NCI-H2196 treated with DMSO at 0.1 percent for 48 hours (cell line): ENCODE results near the gene SLCO3A1.

Source experiments
- DNase-seq: peaks from one replicate; lab custom pipeline; 2025; ENCODE audit not compliant: unreplicated experiment; lab: John Stamatoyannopoulos, UW

Gene SLCO3A1

DNA sequence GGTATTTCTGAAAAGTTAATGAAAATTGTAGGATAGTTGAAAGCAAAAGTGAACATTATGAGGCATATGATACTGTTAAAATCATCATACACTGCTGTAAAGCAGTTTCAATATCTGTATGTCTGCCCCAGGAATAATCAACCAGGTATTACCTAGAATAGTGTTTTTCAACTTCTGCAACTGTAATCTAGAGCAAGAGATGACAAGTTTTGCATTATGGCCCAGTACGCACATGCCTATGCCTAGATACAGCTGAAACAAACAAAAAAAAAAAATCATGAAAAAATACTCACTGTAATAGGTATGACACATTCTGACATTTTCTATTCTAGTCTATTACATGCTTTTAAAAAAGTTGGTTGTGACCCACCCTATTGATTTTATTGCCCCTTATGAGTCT is 299.5 kb downstream of the SLCO3A1 start:
- no peak for DNase-seq

DNA sequence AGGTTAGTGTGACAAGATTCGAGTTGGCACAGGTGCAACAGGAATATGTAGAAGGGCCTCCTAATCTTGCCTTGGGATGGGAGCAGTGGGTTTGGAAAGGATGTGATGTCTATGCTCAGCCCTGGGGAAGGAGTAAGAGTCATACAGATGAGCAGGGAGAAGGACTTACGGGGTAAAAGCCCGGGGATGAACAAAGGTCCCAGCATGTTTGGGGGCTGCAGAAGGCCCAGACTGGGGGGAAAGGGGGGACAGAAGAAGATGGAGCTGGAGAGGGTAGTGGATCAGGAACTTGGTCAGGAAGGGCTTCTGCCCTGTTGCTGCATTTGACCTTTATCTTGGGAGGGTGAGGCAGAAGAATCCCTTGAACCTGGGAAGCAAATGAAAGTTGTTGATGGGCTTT is 300.1 kb downstream of the SLCO3A1 start:
- DNase-seq = no peak

DNA sequence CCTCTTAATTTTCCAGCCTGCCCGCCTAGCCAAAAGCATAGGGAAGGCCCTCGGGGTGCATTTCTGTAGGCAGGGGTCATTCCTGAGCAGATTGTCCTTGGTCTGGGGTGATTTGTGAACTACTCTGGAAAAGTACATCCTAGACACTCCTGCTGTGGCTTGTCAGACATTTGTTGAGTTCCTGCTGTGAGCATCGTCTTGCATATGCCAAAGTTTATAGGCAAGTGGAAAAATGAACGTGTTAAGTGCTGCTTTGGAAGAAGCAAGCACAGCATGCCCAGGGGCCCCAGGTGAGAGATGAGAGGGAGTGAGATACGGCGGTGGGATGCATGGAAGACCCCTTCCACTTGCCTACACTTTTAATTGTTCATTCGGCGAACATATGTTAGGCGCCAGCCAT is 302.4 kb downstream of the SLCO3A1 start:
- DNase-seq = no peak

DNA sequence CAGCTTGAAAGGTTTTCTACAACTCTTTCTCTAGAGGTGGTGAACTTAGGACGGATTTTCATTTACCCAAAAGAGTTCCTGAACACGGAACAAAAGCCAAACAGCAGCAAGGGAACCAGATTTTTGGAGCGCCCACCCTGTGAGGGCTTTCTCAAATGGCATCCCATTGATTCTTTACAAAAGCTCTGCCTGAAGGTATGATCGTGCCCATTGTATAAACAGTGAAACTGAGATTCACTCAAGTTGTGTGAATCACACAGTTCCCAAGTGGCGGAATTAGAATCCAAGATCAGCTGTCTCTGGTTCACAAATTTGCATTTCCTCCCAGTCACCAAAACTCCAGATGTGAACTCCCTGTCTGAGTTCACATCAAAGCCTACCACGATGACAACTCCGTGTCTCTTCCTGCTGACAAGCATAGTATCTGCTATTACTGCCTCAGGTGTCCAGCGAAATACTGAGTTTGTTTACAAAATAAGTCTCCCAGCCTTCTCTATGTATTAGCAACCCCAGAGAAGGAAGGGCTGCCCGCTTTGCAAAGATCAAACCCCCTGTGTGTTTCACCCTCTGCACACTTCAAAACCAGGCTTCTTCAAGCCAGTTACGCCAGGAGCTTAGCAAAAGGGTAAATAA is 304.3 kb downstream of the SLCO3A1 start:
- DNase-seq = no peak

DNA sequence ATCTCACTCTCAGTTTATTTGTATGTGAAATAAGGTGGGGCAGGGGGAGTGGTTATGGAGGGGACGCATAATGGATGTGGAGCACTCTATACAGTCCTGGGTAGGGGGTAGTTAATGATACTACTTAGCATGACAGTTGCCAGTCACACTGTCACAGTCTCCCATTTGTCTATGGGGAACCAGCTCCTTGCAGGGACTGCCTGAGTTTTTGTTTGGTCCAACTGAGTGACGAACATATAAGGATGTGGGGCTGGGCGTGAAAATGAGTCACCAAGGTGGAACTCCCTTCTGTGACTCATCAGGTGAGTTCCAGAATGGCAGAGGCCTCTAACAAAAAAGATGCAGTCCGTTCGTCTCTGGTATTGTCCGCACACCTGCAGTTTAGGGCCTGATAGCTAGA is 304.9 kb downstream of the SLCO3A1 start:
- DNase-seq = no peak

DNA sequence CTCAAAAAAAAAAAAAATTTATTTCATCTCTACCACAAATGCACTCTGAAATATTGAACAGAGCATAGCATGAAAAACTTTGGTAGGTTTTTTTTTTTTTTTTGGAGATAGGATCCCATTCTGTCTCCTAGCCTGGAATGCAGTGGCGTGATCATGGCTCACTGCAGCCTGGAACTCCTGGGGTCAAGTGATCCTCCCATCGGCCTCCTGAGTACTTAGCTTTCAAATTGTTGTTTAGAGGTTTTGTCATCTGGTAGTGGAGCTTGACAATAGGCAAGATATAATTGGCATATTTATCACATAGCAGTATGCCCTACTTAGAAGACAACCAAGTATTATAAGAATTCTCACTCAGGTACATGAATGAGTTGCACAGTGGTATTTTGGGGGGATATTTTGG is 306.0 kb downstream of the SLCO3A1 start:
- no peak for DNase-seq

DNA sequence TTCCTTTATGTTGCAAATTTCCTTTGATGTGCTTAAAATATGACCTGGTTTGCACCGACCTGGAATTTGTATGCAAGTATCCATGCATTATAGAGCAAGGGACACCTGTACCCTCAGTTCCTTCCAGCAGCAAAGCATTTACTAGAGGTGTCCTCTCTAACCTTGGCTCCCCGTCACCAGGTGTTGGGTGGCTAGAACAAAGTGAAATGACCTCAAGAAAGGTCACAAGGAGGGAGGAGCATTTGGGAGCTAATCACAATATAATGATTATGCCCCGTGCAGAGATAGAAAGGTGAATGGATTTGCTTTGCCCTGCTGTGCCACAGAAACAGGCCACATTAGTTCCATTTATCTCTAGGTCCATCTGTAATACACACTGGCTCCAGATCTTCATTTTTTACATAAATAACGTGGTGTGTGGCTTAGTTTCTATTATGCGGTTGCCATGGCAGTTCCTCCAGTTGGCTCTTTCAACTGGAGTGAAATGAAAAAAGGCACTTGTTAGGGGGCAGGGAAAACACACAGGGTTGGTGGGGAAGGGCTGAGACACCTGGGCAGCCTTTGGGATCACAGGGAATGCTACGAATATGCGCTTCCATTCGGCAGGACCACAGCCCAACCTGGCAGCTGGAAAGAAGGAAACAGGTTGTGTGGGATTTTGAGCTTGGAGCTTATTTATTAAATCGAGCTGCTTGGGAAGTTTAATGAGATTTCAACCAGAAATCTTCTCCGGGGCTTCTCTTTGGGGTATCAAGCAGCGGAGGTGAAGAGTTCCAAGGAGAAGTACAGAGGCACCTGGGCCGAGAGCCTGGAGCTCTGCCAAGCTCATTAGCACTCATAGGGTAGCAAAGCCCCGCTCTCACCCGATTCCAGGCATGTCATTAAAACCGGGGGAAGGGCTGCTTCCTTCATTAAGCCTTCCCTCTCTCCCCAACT is 306.7 kb downstream of the SLCO3A1 start:
- DNase-seq = no peak

DNA sequence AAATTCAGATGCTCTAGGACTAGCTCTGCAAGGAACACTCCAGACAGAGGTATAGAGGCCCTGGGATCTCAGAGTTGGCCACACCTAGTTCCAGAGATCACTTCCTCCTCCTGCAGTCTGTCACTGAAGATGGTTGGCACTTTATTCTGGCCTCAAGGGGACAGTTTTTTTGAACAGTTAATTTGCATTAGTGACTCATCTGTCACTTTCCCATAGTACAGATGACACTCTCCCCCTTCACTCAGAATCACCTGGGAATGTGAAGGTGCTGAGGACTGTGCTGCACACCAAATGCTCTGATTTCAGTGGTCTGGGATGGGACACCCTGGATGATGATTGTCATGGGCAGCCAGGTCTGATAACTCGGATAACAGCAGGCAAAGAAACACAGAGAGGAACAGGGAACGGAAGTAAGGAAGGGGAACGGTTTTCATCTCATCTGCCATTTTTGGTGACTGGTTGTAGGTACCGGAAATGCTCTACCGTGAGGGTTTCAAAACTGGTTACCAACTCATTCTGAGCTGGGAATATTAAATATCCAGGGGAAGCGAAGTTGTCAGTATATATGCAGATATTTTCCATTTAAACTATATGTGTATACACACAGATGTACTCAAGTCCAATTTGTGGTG is 307.6 kb downstream of the SLCO3A1 start:
- no peak for DNase-seq

DNA sequence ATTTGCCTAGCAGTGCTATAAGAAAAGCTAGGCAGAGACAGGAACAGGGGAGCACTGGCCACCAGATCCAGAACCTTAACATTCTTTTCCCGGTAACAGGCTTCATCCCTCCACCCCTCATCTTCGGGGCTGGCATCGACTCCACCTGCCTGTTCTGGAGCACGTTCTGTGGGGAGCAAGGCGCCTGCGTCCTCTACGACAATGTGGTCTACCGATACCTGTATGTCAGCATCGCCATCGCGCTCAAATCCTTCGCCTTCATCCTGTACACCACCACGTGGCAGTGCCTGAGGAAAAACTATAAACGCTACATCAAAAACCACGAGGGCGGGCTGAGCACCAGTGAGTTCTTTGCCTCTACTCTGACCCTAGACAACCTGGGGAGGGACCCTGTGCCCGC is 309.1 kb downstream of the SLCO3A1 start:
- DNase-seq = no peak

DNA sequence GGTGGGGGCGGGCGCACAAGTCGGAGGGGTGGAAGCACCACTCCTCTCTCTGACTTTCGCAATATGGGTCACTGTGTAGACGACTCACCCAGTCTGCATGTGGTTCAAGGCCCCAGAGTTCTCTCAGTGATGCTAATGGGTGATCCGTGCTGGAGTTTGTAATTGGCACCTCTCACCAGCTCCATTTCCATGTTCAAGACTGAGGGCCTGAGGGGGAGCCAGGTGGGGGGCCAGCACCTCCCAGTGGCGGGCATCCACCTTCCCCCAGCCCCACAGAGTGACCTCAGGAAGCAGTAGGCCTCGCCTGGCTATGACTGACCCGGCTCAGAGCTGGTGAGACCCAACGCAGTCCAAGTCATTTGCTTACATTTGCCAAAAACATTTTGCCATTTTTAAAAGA is 310.1 kb downstream of the SLCO3A1 start:
- DNase-seq = no peak

DNA sequence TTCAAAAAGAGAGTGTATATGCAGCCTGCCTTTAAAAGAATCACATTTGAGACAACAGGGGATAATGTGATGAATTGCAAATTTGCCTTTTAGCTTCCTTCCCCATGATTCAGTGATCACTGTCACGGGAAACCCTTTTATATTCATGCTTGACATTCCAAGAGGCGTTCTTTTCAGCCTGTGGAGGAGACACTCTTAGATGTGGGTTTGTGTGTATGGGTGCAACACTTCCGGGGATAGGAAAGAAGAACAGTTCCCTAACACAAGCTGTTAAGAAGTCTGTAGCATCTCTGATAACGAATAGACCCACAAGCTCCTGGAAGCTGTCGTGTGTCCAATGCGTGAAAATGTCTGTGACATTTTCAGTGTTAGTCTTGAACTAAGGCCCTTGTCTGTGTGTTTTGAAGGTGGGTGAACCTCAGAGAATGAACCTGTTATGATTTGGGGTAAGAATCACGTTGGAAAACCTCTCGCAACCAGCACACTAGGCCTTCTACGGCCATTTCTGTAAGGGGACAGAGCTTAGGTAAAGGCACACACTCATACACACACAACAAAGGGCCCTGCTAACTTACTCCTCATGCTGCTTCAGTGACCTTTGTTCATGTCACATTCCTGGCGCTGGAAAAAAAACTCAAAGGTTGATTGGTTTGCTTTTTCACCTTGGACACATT is 311.0 kb downstream of the SLCO3A1 start:
- DNase-seq = no peak

DNA sequence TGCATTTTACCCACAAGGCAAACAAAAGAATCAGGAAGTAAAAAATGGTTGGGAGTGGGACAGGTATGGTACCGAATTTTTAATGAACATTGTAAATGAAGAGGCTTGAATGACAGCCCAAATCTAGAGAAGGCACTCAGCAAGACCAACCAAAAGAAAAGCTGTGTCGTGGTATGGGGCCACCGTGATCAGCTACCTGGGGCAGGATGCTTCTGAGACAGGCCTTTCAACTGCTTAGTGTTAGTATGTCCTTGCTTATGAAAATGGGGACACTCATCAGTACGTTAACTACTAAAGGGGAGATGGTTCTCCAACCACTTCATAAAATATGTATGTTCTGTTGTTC is 311.5 kb downstream of the SLCO3A1 start:
- DNase-seq = no peak

DNA sequence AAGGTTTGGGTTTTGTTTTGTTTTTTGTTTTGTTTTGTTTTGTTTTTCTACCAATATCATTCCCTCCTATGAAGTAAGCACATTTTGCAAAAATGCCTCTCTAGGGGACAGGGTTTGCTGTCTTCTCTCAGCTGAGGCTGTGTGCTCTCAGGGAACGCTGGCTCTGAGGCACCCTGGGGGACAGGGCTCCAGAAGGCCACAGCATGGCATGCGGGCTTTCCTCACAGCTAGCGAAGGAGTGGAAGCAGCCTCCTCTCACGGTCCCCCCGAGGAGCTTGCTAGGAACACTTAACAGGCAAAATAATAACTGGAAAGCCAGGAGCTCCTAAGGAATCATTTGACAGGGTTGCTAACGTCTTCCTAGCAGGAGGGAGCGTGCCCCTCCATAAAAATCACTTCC is 312.5 kb downstream of the SLCO3A1 start:
- DNase-seq = no peak

DNA sequence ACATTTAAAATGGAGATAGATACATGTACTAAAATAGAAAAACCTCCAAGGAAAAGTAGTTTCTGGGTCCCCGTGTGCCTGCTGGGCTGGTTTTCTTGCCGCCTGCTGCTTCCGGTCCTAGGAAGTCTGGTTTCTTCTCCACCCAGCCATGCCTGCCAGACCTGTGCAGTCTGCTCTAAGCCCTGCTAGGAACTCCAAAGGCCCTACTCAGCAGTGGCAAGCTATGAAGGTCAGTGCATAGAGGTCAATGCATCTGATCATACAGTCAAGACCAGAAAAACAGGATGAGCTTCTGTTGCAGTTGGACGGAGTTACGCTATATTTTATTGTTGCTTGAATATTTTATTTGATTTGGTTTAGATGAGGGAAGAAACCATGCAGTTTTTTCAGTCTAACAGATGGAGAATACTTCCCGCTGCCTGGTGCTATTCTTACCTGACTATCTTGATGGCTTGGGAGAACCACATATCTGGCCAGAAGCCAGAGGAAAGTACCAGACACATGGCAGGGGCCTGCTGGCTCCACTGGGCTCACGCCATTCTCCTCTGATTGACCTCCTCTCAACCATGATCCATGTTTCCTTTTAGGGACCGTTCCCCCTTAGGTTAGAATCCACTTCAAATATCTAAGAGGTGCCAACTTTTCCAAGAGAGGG is 313.4 kb downstream of the SLCO3A1 start:
- DNase-seq = no peak

DNA sequence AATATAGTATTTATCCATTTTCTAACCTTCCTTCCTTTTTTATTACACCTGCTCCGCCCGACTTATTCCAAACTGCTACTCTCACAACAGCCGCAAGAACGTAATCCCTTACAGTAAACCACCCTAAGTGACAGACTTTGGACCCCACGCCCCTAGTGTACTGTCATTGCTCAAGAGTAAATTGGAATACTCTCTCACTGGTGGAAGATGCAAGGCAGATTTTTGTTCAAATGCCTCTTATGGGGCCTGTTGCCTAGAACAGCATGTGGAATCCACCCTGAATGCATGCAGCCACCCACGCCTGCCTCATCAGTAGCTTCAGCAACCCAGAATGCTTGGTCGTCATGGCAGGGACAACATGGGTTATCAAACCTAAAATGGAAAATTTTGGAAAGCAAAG is 313.9 kb downstream of the SLCO3A1 start:
- DNase-seq = no peak

DNA sequence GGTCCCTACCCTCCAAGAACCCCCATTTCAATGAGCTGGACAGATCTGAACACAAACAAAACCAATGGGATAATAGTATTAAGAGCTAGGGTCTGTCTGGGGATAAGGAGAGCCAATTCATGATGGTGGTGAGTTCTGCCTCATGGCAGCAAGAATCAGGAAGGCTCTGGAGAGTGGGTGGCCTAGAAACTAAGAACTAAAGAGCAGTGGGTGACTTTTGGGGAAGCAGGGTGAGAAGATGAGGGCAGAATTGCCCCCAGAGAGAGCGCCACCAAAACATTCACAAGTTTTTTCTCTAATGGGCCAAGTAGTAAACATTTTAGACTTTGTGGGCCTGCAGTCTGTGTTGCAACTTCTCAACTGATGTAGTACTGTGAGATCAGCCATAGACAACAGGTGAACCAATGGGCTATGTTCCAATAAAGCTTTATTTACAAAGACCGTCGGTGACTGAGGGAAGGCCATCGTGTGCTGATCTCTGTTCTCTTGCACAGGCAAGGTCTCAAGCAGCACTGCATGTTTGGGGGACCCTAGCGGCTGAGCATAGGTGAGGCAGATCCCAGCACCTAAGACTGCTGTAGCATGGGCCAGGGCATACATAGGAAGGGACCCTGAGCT is 314.7 kb downstream of the SLCO3A1 start:
- no peak for DNase-seq

DNA sequence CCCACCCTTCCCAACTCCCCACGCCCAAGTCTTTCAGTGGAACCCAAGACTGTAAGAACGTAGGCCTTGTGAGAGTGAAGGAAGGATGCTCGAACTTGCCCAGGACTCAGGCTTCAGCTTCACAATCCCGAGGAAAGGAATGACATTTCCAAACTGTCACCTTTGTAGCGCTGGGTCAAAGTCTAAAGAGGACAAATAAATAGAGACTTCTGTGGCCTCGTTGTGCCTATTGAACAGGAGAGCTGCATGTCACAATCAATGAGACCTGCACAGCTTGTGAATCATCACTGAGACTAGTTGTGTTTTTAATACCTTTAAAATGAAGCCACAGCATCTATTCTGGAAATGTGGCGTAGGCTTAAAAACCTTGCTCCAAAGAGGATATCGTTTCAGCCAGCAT is 317.4 kb downstream of the SLCO3A1 start:
- no peak for DNase-seq

DNA sequence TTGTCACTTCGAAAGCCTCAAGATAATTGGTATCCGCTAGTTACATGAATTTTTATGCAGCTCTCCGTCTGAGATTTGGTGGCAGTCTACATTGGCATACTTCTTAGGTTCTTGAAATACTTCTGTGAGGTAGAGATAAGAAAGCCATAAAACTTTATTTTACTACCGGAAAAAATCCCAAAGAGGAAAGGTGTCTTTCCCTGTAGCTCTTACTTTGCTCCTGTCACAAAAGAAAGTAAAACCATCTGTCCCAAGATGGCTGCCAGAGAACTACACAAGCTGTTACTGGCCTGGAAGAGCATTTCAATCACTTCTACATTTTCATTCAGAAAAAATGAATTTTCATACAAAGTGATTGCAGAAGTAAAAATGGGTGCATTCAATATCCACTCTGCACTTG is 325.4 kb downstream of the SLCO3A1 start:
- no peak for DNase-seq

DNA sequence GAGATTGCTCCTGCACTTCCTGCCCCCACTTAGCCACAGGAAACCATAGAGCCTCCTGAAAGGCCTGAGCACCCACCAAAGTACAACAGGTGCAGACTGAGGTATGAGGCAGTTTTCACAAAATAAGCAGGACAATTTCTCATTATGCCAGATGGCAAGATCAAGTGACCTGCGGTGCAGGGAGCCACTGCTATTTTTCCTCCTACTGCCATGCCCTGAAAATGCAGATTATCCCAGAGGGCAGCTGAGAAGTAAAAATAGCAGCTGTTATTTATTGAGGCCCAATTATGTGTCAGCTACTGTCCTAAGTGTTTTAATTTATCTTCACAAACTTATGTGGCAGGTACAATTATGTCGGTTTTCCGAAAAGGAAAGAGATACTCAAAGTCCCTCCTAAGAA is 330.6 kb downstream of the SLCO3A1 start:
- no peak for DNase-seq

DNA sequence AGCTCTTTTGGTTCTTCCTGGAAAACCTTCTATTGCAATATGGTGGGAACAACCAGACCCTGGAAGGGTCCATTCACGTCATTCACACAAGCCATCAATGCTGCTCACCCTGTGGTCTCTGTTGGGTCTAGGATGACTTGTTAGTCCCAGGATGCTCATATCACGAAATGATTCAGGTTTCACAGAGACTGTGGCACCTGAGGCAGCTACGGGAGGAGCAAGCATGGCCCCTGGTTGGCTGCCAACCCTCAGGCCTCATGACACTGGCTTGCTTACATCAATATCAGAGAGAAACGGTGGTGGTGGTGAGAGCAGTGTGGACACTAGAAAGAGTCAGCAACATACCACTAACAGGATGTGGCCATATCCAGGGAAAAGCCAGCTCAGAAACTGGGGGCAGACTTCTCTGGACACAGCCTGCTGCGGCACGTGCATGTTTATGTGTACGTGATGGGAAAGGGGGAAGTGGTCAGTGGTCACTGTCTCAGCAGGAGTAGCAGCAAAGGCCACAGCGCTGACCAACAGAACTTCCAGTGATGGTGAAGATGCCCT is 331.2 kb downstream of the SLCO3A1 start:
- no peak for DNase-seq
